IPS DF 6.9 (cell line): ENCODE data around the gene WWOX.

Experiments
- DNase-seq: peaks from one replicate; pipeline ENCODE4 v3.0.0-alpha.2; 2013; ENCODE audit warnings: low read depth, low spot score
- H3K27ac ChIP-seq: one replicate; pipeline ENCODE4 v1.5.1; 2013; ENCODE audit warnings: low read length, control low read depth
- H3K27me3 ChIP-seq: 2 replicates; pipeline ENCODE4 v1.6.1; 2013; ENCODE audit warnings: mild to moderate bottlenecking, low read length; ENCODE audit not compliant: control insufficient read depth, insufficient read depth
- H3K36me3 ChIP-seq: 2 replicates; pipeline ENCODE4 v1.6.1; 2013; ENCODE audit warnings: low read length; ENCODE audit not compliant: control insufficient read depth, insufficient read depth
- H3K4me1 ChIP-seq: 2 replicates; pipeline ENCODE4 v1.6.1; 2013; ENCODE audit warnings: low read length; ENCODE audit not compliant: control insufficient read depth, insufficient read depth
- H3K4me3 ChIP-seq: 2 replicates; pipeline ENCODE4 v1.5.1; 2013; ENCODE audit warnings: mild to moderate bottlenecking, low read length
- H3K9me3 ChIP-seq: 2 replicates; pipeline ENCODE4 v1.6.1; 2013; ENCODE audit warnings: low read length, inconsistent platforms; ENCODE audit not compliant: control insufficient read depth, insufficient read depth
- WGBS: extraction: QIAGEN DNeasy Blood & Tissue Kit; methylation state at CpG from one replicate; pipeline ENCODE4 v1.1.7; 2013; ENCODE audit warnings: mixed read lengths, missing lambda C conversion rate; ENCODE audit not compliant: insufficient read length, insufficient coverage; 5-methylcytosine and 5-hydroxymethylcytosine counted together

Gene WWOX

GRCh38 chr16:78666318-78666717 is 566.9 kb downstream of the WWOX start:
- no peaks in the 10 kb centered on the region for H3K27me3 ChIP-seq
- no peaks in the 10 kb centered on the region for H3K4me1 ChIP-seq
- no peak overlapping the region for H3K4me3 ChIP-seq
- no peaks in the 10 kb centered on the region for H3K9me3 ChIP-seq
- no peak overlapping the region for H3K27ac ChIP-seq
- no peak for DNase-seq
- H3K36me3 ChIP-seq = no peaks in the 10 kb centered on the region
- no CpG with 5 or more reads among the region's 4 CpGs for WGBS

GRCh38 chr16:78667675-78668074 is 568.2 kb downstream of the WWOX start:
- WGBS = no CpG with 5 or more reads among the region's 5 CpGs
- no peaks in the 10 kb centered on the region for H3K9me3 ChIP-seq
- no peaks in the 10 kb centered on the region for H3K36me3 ChIP-seq
- no peak for DNase-seq
- no peaks in the 10 kb centered on the region for H3K4me1 ChIP-seq
- no peak overlapping the region for H3K27ac ChIP-seq
- H3K27me3 ChIP-seq = no peaks in the 10 kb centered on the region
- H3K4me3 ChIP-seq = no peak overlapping the region

DNA sequence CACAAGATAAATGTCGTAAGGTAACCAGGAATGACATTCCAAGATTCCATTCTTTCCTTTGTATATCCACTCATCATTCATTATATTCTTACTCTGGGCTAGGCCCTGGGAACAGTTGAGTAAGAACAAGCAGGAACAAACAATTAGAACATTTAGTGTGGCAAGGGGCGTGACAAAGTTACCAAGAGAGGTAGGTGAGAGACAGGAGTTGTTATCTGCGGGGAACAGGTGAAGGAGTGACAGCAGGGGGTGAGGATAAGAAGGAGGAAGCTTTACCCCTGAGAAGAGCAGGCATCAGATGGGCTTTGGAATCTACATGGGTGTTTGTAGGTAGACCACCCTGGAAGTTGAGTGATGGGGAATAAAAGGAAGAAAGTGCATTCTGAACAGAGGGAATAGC is 568.9 kb downstream of the WWOX start:
- Histone ChIP-seq H3K4me3 (no peak overlapping the region), H3K36me3 (no peaks in the 10 kb centered on the region), H3K27me3 (no peaks in the 10 kb centered on the region), H3K9me3 (no peaks in the 10 kb centered on the region), H3K4me1 (0 out of 2 replicates have a peak, but pooled peaks cover 1% of the 10 kb centered on the region), H3K27ac (no peak overlapping the region)
- DNase-seq = no peak
- WGBS = no CpG with 5 or more reads among the region's 3 CpGs

- H3K27ac ChIP-seq = no peak overlapping the region
- no CpG with 5 or more reads among the region's 9 CpGs for WGBS
- H3K9me3 ChIP-seq = no peaks in the 10 kb centered on the region
- no peak for DNase-seq
- no peaks in the 10 kb centered on the region for H3K36me3 ChIP-seq
- H3K4me1 ChIP-seq = 0 out of 2 replicates have a peak, but pooled peaks cover 1% of the 10 kb centered on the region
- no peaks in the 10 kb centered on the region for H3K27me3 ChIP-seq
- no peak overlapping the region for H3K4me3 ChIP-seq
Observed at GRCh38 chr16:78669994-78670393, 570.5 kb downstream of the WWOX start.

DNA sequence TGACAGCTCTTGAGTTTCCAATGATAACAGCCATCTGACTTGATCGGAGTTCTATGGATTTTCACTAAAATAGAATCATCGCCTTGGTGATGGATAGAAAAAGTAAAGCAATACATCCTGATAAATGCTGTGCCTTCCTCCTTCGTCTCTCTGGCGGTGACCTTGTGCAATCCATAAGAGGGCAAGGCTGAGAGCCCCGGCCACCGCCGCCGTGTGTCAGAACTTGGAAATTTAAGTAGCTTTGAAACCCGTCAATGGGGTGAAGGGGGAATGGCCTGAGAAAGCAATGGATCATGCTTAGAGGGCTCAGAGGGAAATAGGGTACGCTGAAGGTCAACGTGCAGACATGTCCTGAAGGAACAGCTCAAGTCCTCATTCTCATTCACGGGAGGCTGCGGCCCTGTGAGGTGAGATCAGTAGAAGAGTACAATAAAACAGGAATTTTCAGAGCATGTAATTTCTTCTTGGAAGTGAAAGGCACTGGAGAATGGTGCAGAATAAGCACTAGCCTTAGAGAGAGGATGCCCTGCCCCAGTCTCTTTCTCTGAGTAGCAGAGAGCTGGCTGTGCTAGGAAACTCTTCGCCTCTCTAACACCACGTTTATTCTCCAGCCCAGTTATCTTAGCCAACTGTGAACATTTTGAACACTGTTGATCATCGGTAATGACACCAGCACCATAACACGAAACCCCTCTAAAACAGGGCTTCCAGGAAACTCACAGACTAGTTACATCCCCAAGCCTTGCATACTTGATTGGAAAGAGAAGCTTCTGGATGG is 573.5 kb downstream of the WWOX start:
- DNase-seq = no peak
- no peaks in the 10 kb centered on the region for H3K27me3 ChIP-seq
- H3K4me3 ChIP-seq = no peak overlapping the region
- no peaks in the 10 kb centered on the region for H3K9me3 ChIP-seq
- 0 out of 2 replicates have a peak, but pooled peaks cover 1% of the 10 kb centered on the region for H3K4me1 ChIP-seq
- no peak overlapping the region for H3K27ac ChIP-seq
- H3K36me3 ChIP-seq = no peaks in the 10 kb centered on the region
- WGBS = no CpG with 5 or more reads among the region's 17 CpGs

DNA sequence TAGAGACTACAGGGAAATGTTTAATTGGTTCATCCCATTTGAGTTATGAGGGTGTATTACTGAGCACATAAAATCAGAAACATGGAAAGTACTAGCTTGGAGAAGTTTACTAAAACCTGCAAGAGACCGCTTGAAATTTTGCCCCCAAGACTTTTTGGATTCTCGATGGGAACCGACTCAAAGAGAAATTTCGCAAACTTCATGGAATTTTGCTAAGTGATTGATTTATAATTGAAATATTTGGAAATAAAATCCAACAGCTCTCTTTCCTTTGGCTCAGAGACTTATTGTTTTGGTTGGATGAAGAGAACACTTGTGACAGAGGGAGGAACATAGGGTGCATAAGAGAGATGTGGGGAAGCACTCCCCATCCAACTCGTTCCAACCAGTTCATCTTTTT is 574.4 kb downstream of the WWOX start:
- Histone ChIP-seq H3K27ac (no peak overlapping the region), H3K27me3 (no peaks in the 10 kb centered on the region), H3K9me3 (no peaks in the 10 kb centered on the region), H3K36me3 (no peaks in the 10 kb centered on the region), H3K4me3 (no peak overlapping the region), H3K4me1 (0 out of 2 replicates have a peak, but pooled peaks cover 1% of the 10 kb centered on the region)
- no CpG with 5 or more reads among the region's 5 CpGs for WGBS
- no peak for DNase-seq

GRCh38 chr16:78675312-78675711 is 575.9 kb downstream of the WWOX start:
- DNase-seq = no peak
- no CpG with 5 or more reads among the region's 6 CpGs for WGBS

GRCh38 chr16:78675951-78676792 is 576.7 kb downstream of the WWOX start:
- WGBS = no CpG with 5 or more reads among the region's 9 CpGs
- Histone ChIP-seq H3K27me3 (no peaks in the 10 kb centered on the region), H3K36me3 (no peaks in the 10 kb centered on the region)

More at GRCh38 chr16:78675312-78675711, 575.9 kb downstream of the WWOX start:
- H3K4me1 ChIP-seq = 0 out of 2 replicates have a peak, but pooled peaks cover 1% of the 10 kb centered on the region
- H3K9me3 ChIP-seq = no peaks in the 10 kb centered on the region
- no peaks in the 10 kb centered on the region for H3K36me3 ChIP-seq
- H3K27me3 ChIP-seq = no peaks in the 10 kb centered on the region
- no peak overlapping the region for H3K4me3 ChIP-seq
- H3K27ac ChIP-seq = no peak overlapping the region

DNA sequence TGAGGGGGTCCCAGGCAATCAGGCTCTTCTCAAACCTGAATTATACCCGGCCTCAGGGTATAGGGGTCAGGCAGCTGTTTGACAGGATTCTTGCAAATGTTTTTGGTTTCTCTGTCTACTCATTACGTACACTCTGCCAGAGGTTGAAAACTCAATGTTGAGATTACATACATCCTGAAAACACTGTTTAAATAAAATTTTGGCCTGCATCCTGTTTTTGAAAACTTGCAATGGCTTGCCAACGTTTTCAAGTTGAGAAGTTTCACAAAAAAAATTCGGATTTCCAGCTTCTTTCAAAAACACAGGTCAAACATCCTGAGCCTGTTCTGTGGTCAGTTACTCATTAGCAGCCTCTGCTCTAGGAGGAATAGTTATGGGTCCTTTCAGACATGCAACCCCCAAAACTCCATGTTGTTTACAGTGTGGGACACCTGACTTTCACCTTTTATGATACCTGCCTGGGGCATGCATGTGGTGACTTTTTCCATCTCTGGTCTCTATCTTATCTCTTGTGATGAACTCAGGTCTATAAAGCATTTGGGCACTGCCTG is 577.8 kb downstream of the WWOX start:
- no CpG with 5 or more reads among the region's 4 CpGs for WGBS
- no peaks in the 10 kb centered on the region for H3K9me3 ChIP-seq
- no peak for DNase-seq
- H3K27me3 ChIP-seq = no peaks in the 10 kb centered on the region
- H3K4me1 ChIP-seq = 0 out of 2 replicates have a peak, but pooled peaks cover 1% of the 10 kb centered on the region
- no peaks in the 10 kb centered on the region for H3K36me3 ChIP-seq
- no peak overlapping the region for H3K4me3 ChIP-seq
- no peak overlapping the region for H3K27ac ChIP-seq

More at GRCh38 chr16:78675951-78676792, 576.7 kb downstream of the WWOX start:
- no peak for DNase-seq
- 0 out of 2 replicates have a peak, but pooled peaks cover 1% of the 10 kb centered on the region for H3K4me1 ChIP-seq
- no peak overlapping the region for H3K4me3 ChIP-seq
- H3K27ac ChIP-seq = no peak overlapping the region
- H3K9me3 ChIP-seq = no peaks in the 10 kb centered on the region

- H3K4me3 ChIP-seq = no peak overlapping the region
- no peak overlapping the region for H3K27ac ChIP-seq
- no peaks in the 10 kb centered on the region for H3K36me3 ChIP-seq
- no peaks in the 10 kb centered on the region for H3K4me1 ChIP-seq
- no peak for DNase-seq
- no CpG with 5 or more reads among the region's 2 CpGs for WGBS
- no peaks in the 10 kb centered on the region for H3K9me3 ChIP-seq
- H3K27me3 ChIP-seq = no peaks in the 10 kb centered on the region
Observed at GRCh38 chr16:78679546-78679945, 580.1 kb downstream of the WWOX start.
